ENCODE measurements around the gene FMNL3.

DNA sequence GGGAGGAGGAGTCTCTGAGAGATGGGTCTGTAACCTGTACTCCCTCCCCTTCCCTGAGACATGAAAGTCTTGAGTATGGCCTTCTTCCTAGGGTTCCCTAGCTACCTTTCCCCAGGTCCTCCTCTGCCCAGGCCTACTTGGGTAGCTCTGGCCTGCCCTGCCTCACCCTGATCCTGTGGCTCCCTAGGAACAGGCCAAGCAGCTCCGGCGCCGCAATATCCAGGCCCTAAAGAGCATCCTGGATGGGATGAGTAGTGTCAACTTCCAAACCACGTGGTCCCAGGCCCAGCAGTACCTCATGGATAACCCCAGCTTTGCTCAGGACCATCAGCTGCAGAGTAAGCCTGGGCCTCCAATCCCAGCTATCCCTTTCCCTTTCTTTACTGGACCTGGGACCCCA, 71.5 kb downstream of the FMNL3 start:
- TF ChIP-seq, protein P1, sequence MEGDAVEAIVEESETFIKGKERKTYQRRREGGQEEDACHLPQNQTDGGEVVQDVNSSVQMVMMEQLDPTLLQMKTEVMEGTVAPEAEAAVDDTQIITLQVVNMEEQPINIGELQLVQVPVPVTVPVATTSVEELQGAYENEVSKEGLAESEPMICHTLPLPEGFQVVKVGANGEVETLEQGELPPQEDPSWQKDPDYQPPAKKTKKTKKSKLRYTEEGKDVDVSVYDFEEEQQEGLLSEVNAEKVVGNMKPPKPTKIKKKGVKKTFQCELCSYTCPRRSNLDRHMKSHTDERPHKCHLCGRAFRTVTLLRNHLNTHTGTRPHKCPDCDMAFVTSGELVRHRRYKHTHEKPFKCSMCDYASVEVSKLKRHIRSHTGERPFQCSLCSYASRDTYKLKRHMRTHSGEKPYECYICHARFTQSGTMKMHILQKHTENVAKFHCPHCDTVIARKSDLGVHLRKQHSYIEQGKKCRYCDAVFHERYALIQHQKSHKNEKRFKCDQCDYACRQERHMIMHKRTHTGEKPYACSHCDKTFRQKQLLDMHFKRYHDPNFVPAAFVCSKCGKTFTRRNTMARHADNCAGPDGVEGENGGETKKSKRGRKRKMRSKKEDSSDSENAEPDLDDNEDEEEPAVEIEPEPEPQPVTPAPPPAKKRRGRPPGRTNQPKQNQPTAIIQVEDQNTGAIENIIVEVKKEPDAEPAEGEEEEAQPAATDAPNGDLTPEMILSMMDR (IDR thresholded peaks at IDR 0.05), result no peak
- no peak for TF ChIP-seq EZH2 (IDR thresholded peaks at IDR 0.05)
- no peak for TF ChIP-seq EZH2phosphoT487 (IDR thresholded peaks at IDR 0.05)

Measured in neural progenitor cell (in vitro differentiated cells).